Measurements from ENCODE around the gene MRS2. TPM values are rescaled to one million over a fixed set of nuclear protein-coding genes. Genes with fewer than 3 reads are reported as not detected.

Gene MRS2, protein sequence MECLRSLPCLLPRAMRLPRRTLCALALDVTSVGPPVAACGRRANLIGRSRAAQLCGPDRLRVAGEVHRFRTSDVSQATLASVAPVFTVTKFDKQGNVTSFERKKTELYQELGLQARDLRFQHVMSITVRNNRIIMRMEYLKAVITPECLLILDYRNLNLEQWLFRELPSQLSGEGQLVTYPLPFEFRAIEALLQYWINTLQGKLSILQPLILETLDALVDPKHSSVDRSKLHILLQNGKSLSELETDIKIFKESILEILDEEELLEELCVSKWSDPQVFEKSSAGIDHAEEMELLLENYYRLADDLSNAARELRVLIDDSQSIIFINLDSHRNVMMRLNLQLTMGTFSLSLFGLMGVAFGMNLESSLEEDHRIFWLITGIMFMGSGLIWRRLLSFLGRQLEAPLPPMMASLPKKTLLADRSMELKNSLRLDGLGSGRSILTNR
- total RNA-seq (10 to 100 TPM; 12.1 to 19.8 TPM), polyA plus RNA-seq (10 to 100 TPM in 1 of 2 donors, 1 to 10 TPM in 1; 9.8 to 12.4 TPM)
- long read RNA-seq, donor 1, transcript MRS2-203 (11 exons, 3,313 nt): major isoform, 12 of 22 reads
- long read RNA-seq, donor 1, transcript MRS2-202 (10 exons, 1,740 nt): minor isoform, 5 of 22 reads
- long read RNA-seq, donor 1, partial matches to known transcripts: 0 of 22 reads
- long read RNA-seq, donor 1, other reads (novel, unspliced or antisense): 4 of 22 reads
- long read RNA-seq, donor 2, partial matches to known transcripts: 0 of 10 reads
- long read RNA-seq, donor 2, other reads (novel, unspliced or antisense): 2 of 10 reads

DNA sequence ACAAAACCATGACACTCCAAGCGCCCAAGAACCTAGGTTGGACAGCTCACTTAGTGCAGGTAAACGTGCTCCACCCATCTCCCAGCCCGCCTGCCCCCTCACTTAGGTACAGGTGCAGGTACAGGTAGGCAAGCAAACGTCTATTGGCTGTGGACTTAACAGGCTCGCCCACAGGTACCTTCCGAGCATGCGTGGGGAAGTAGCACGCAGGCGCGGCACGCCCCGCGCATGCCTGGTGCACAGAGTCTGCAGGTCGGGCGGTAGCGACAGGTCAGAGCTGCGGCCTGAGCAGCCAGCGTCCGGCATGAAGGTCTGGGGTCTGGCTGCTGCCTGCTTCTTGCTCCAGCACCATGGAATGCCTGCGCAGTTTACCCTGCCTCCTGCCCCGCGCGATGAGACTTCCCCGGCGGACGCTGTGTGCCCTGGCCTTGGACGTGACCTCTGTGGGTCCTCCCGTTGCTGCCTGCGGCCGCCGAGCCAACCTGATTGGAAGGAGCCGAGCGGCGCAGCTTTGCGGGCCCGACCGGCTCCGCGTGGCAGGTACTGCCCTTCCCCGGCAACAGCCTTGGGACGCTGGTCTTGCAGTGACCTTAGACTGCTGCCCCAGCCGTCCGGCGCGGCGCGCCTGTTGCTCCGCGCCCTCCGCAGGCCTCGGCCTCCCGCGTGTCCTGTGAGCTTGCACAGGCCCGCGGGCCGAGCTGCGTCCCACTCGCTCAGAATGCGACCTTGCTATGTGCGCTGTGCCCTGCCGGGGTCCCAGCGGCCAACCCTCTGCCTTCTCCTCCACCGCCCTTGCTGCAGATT, at the start of gene MRS2:
TSS of gene MRS2 (plus strand) at position 240 of the 804 bp plus-strand sequence. CDS start at position 351, 111 bp downstream.
- intact Hi-C loops (cut with DNase I): no loop called here
- Histone ChIP-seq H3K27me3 (ENCODE audit: control insufficient read depth in 1 of 2, insufficient read depth in 2 of 2, low read length in 1 of 2) (no peaks in the 10 kb centered on the region), H3K36me3 (ENCODE audit: control insufficient read depth in 1 of 2, insufficient read depth in 2 of 2, low read length in 1 of 2) (no peaks in the 10 kb centered on the region), H3K4me1 (ENCODE audit: control insufficient read depth in 1 of 2, insufficient read depth in 2 of 2, low read length in 2 of 2) (peaks cover 0 to 3% of the 10 kb centered on the region in 2 donors), H3K9me3 (ENCODE audit: control insufficient read depth, low read length) (no peaks in the 10 kb centered on the region), H3K27ac (ENCODE audit: low read depth in 1 of 2, low read length in 2 of 2) (peak within 1 kb of the TSS in 1 of 2 donors; percentile 19), H3K4me3 (ENCODE audit: low read length in 2 of 2) (peak within 1 kb of the TSS; percentile 51 to 68)
- WGBS, 2 donors: 0% methylated on average over 57 to 63 of the region's 63 CpGs
- DNase-seq (peak; percentile 87 to 90), ATAC-seq (ENCODE audit: low FRiP score) (peak; percentile 94)

- H3K27me3 ChIP-seq (ENCODE audit: control insufficient read depth in 1 of 2, insufficient read depth in 2 of 2, low read length in 1 of 2): no peaks in the 10 kb centered on the region
- H3K36me3 ChIP-seq (ENCODE audit: control insufficient read depth in 1 of 2, insufficient read depth in 2 of 2, low read length in 1 of 2): no peaks in the 10 kb centered on the region
- no peak overlapping the region for H3K4me3 ChIP-seq (ENCODE audit: low read length in 2 of 2)
- no peaks in the 10 kb centered on the region for H3K9me3 ChIP-seq (ENCODE audit: control insufficient read depth, low read length)
- 76 to 86% methylated on average over 1 of the region's 1 CpG for WGBS, 2 donors
- DNase-seq (no peak), ATAC-seq (ENCODE audit: low FRiP score) (no peak)
- H3K4me1 ChIP-seq (ENCODE audit: control insufficient read depth in 1 of 2, insufficient read depth in 2 of 2, low read length in 2 of 2): no peaks in the 10 kb centered on the region
- no peak overlapping the region for H3K27ac ChIP-seq (ENCODE audit: low read depth in 1 of 2, low read length in 2 of 2)
- intact Hi-C loops (cut with DNase I): no loop called here
Observed at GRCh38 chr6:24353861-24354260, 48.9 kb upstream of the MRS2 start.

- no peaks in the 10 kb centered on the region for H3K36me3 ChIP-seq (ENCODE audit: control insufficient read depth in 1 of 2, insufficient read depth in 2 of 2, low read length in 1 of 2)
- intact Hi-C loops (cut with DNase I): no loop called here
- H3K27ac ChIP-seq (ENCODE audit: low read depth in 1 of 2, low read length in 2 of 2): no peak overlapping the region
- ATAC-seq (ENCODE audit: low FRiP score) (no peak), DNase-seq (no peak)
- H3K4me3 ChIP-seq (ENCODE audit: low read length in 2 of 2): no peak overlapping the region
- H3K4me1 ChIP-seq (ENCODE audit: control insufficient read depth in 1 of 2, insufficient read depth in 2 of 2, low read length in 2 of 2): no peaks in the 10 kb centered on the region
- H3K9me3 ChIP-seq (ENCODE audit: control insufficient read depth, low read length): no peaks in the 10 kb centered on the region
- 34 to 43% methylated on average over 4 of the region's 4 CpGs for WGBS, 2 donors
- H3K27me3 ChIP-seq (ENCODE audit: control insufficient read depth in 1 of 2, insufficient read depth in 2 of 2, low read length in 1 of 2): no peaks in the 10 kb centered on the region
Observed at GRCh38 chr6:24355393-24355792, 47.3 kb upstream of the MRS2 start.

- H3K4me1 ChIP-seq (ENCODE audit: control insufficient read depth in 1 of 2, insufficient read depth in 2 of 2, low read length in 2 of 2): no peaks in the 10 kb centered on the region
- no peak overlapping the region for H3K27ac ChIP-seq (ENCODE audit: low read depth in 1 of 2, low read length in 2 of 2)
- WGBS, 2 donors: 59 to 63% methylated on average over 5 of the region's 5 CpGs
- ATAC-seq (ENCODE audit: low FRiP score) (no peak), DNase-seq (no peak)
- H3K27me3 ChIP-seq (ENCODE audit: control insufficient read depth in 1 of 2, insufficient read depth in 2 of 2, low read length in 1 of 2): no peaks in the 10 kb centered on the region
- no peak overlapping the region for H3K4me3 ChIP-seq (ENCODE audit: low read length in 2 of 2)
- intact Hi-C loops (cut with DNase I): no loop called here
- H3K9me3 ChIP-seq (ENCODE audit: control insufficient read depth, low read length): no peaks in the 10 kb centered on the region
- no peaks in the 10 kb centered on the region for H3K36me3 ChIP-seq (ENCODE audit: control insufficient read depth in 1 of 2, insufficient read depth in 2 of 2, low read length in 1 of 2)
Observed at GRCh38 chr6:24356310-24356973, 46.3 kb upstream of the MRS2 start.

DNA sequence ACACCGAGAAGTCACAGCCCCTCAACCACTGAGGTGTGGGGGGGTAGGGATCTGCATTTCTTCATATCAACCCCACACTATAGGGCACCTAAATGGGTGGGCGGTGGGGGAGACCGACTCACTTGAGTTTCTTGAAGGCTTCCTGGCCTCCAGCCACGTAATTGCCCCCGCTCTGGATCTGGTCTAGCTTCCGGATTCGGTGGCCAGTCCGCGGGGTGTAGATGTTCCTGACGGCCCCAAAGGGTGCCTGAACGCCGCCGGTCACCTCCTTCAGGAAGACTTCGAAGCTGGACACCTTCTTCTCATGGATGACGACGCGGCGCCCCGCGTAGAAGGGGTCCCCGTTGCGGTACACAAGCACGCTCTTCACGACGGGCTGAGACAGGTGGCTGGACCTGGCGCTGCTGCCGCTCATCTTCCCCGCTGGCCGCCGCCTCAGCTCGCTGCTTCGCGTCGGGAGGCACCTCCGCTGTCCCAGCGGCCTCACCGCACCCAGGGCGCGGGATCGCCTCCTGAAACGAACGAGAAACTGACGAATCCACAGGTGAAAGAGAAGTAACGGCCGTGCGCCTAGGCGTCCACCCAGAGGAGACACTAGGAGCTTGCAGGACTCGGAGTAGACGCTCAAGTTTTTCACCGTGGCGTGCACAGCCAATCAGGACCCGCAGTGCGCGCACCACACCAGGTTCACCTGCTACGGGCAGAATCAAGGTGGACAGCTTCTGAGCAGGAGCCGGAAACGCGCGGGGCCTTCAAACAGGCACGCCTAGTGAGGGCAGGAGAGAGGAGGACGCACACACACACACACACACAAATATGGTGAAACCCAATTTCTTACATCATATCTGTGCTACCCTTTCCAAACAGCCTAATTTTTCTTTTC, 45.2 kb upstream of the MRS2 start, which contains the start of gene DCDC2:
TSS of gene DCDC2 (minus strand) at position 724 of the 883 bp plus-strand sequence. CDS start at position 415, 309 bp downstream.
- Histone ChIP-seq H3K4me3 (ENCODE audit: low read length in 2 of 2) (no peak within 1 kb of the TSS), H3K27me3 (ENCODE audit: control insufficient read depth in 1 of 2, insufficient read depth in 2 of 2, low read length in 1 of 2) (no peaks in the 10 kb centered on the region), H3K36me3 (ENCODE audit: control insufficient read depth in 1 of 2, insufficient read depth in 2 of 2, low read length in 1 of 2) (no peaks in the 10 kb centered on the region), H3K9me3 (ENCODE audit: control insufficient read depth, low read length) (no peaks in the 10 kb centered on the region), H3K27ac (ENCODE audit: low read depth in 1 of 2, low read length in 2 of 2) (no peak within 1 kb of the TSS), H3K4me1 (ENCODE audit: control insufficient read depth in 1 of 2, insufficient read depth in 2 of 2, low read length in 2 of 2) (no peaks in the 10 kb centered on the region)
- intact Hi-C loops (cut with DNase I): no loop called here
- peak; percentile 49 to 79 for DNase-seq
- peak; percentile 53 for ATAC-seq (ENCODE audit: low FRiP score)
- 8% methylated on average over 56 to 61 of the region's 61 CpGs for WGBS, 2 donors

GRCh38 chr6:24358219-24358821, 44.4 kb upstream of the MRS2 start:
- H3K4me3 ChIP-seq (ENCODE audit: low read length in 2 of 2): no peak overlapping the region
- no peaks in the 10 kb centered on the region for H3K9me3 ChIP-seq (ENCODE audit: control insufficient read depth, low read length)
- H3K27me3 ChIP-seq (ENCODE audit: control insufficient read depth in 1 of 2, insufficient read depth in 2 of 2, low read length in 1 of 2): no peaks in the 10 kb centered on the region
- no peaks in the 10 kb centered on the region for H3K36me3 ChIP-seq (ENCODE audit: control insufficient read depth in 1 of 2, insufficient read depth in 2 of 2, low read length in 1 of 2)
- no peaks in the 10 kb centered on the region for H3K4me1 ChIP-seq (ENCODE audit: control insufficient read depth in 1 of 2, insufficient read depth in 2 of 2, low read length in 2 of 2)
- DNase-seq (no peak), ATAC-seq (ENCODE audit: low FRiP score) (no peak)
- intact Hi-C loops (cut with DNase I): no loop called here
- H3K27ac ChIP-seq (ENCODE audit: low read depth in 1 of 2, low read length in 2 of 2): no peak overlapping the region
- 43 to 48% methylated on average over 12 of the region's 12 CpGs for WGBS, 2 donors

DNA sequence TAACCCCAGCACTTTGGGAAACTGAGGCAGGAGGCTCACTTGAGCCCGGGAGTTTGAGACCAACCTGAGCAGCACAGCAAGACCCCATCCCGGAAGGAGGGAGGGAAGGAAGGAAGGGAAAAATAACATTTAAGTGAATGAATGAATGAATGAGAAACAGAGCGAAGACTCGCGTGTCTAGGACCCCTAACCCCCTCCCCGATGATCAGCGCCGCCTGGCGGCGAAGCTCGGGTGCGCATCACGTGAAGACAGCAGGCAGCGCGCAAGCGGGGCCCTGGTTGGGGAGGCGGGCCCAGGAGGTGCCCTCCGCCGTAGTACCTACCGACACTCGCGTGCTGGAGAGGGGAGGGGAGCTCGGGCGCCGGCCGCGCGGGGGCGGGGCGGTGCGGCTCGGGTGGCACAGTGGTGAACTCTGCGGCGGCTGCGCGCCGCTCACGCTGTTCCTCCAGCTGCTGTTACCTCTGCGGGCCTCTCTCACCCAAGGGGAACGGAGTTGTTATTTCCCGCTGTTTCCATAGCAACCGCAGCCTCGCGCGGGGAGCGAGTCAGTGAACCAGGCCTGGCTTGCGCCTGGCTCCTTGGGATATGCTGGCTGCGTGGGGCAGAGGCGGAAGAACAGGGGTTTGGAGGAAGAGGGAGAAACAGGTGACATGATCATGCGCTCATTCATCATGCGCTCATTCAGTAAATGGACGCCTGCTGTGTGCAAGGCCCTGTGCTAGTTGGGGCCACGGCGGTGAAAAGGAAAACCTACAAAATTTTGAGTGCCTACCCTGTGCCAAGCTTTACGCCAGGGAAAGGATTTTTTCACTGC, 42.9 kb upstream of the MRS2 start:
- intact Hi-C loops (cut with DNase I): no loop called here
- Histone ChIP-seq H3K9me3 (ENCODE audit: control insufficient read depth, low read length) (no peaks in the 10 kb centered on the region), H3K27me3 (ENCODE audit: control insufficient read depth in 1 of 2, insufficient read depth in 2 of 2, low read length in 1 of 2) (no peaks in the 10 kb centered on the region), H3K4me3 (ENCODE audit: low read length in 2 of 2) (peak overlapping the region in 1 of 2 donors; percentile 11), H3K27ac (ENCODE audit: low read depth in 1 of 2, low read length in 2 of 2) (no peak overlapping the region), H3K4me1 (ENCODE audit: control insufficient read depth in 1 of 2, insufficient read depth in 2 of 2, low read length in 2 of 2) (no peaks in the 10 kb centered on the region), H3K36me3 (ENCODE audit: control insufficient read depth in 1 of 2, insufficient read depth in 2 of 2, low read length in 1 of 2) (no peaks in the 10 kb centered on the region)
- peak; percentile 89 for ATAC-seq (ENCODE audit: low FRiP score)
- DNase-seq: peak; percentile 81 to 89
- WGBS, 2 donors: 3% methylated on average over 50 to 55 of the region's 55 CpGs

Measured in aorta (tissue), 5 donors.